ENCODE measurements around the gene MICALL1.
"Not testable (repeated sequence)": the region's sequence is repeated elsewhere in the genome, so short reads cannot be mapped to it uniquely, and the experiment has no call there.

Gene MICALL1

DNA sequence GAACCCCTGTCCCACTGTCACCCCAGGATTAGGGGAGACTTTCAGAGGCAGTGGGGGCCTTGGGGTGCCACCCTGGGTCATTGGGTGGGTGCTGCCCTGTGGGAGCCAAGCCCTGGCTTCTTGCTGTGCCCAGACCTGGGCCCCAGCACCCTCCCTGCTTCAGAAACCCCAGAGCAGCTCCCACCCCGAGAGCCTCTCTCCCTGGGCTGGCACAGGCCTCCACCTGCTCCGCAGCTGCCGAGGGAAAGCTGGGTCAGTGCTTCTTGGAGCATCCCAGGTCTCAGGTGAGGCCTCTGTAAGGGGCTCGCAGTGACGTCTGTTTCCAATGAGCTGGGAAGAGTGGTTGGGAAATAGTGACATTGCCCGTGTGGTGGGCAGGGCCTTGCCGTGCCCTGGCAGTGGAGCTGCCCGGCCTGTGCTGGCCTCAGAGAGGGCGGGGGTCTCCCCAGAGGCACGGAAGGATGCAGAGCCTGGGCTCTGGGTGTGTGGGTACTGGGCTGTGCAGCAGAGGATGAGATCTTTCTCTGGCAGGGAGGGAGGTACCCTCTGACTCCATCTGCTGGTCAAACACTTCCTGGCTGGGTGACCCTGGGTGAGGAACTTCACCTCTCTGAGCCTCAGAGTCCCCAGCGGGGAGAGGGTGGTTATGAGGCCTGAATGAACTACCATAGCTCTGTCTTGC lies 24.3 kb downstream of the MICALL1 start:
- DNase-seq: no peak

DNA sequence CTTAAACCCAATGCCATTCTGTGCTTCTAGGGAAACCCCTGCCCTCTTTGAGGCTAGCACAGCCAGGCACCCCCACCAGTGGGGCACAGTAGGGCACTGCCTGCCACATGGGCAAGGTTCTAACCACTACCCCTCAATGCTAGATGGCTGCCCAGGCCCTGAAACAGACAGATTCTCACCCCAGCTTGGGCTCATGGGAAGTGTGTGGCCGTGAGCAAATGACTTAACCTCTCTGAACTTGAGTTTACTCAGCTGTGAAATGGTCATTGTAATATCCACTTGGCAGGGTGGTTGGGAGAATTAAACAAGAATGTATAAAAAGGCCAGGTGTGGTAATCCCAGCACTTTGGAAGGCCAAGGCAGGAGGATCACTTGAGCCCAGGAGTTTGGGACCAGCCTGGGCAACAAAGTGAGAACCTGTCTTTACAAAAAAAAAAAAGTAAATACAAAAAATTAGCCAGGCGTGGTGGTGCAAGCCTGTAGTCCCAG lies 24.9 kb downstream of the MICALL1 start:
- no peak for DNase-seq

DNA sequence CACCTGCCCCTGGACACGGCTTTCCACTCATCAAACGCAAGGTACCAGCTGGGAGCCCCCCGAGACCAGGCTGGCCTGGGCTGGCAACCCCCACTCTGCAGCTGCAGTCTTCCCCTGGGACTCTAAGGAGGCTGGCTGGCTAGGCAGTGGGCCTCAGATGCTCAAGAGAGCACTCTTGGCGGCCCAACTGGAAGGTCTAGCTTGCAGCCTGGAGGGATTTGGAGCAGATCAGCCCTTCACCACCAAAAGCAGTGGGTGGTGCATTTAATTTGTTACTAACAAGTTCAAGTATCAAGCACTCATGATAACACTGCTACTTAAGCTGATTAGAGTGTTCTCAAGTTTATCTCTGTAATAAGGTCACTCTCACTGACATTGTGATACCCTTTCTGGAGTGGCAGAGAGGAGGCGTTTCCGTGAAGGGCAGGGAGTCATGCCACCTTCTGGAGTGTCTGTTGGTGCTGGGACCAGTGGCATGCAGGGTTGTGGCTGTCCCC lies 25.8 kb downstream of the MICALL1 start:
- DNase-seq: no peak

DNA sequence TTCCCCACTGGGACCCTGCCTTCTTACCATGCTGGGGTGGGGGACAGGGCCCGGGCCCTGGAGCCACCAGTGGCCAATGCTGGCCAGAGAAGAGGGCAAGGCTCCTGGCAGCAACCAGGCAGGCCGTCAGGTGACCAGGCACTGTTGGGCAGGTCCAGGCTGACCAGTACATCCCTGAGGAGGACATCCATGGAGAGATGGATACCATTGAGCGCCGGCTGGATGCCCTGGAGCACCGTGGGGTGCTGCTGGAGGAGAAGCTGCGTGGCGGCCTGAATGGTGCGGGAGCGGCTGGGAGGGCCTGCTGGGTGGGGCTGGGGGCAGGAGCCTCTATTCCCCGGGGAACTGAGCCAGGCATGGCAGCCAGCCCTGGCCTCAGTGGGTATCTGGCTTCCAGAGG lies 26.3 kb downstream of the MICALL1 start:
- DNase-seq: no peak

DNA sequence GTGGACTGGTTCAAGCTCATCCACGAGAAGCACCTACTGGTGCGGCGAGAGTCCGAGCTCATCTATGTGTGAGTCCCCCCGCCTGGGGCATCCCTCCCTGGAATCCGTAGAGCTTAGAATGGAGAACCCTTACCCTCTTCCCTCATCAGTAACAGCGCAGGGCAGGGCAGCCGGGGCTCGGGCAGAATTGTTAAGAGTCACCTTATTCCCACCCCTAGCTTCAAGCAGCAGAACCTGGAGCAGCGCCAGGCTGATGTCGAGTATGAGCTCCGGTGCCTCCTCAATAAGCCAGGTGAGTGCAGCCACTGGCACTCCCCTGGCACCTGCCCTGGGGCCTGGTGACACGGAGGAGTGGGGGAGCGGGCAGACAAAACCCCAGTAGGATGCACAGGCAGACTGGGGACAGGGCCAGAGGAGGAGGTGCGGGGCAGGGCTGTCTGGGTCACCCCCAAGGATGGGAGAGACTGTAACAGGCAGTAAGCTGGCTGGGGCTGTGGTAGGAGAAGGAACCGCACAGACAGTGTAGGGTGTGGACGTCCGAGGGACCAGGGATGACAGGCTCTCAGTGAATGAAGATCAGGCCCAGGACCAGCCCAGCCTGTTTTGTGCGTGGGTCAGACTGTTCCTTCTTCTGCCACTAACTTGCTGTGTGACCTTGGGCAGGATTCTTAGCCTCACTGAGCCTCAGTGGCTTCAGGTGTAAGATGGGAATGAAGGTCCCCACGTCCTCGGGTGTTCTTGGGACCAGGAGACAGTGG lies 26.9 kb downstream of the MICALL1 start:
- no peak for DNase-seq

DNA sequence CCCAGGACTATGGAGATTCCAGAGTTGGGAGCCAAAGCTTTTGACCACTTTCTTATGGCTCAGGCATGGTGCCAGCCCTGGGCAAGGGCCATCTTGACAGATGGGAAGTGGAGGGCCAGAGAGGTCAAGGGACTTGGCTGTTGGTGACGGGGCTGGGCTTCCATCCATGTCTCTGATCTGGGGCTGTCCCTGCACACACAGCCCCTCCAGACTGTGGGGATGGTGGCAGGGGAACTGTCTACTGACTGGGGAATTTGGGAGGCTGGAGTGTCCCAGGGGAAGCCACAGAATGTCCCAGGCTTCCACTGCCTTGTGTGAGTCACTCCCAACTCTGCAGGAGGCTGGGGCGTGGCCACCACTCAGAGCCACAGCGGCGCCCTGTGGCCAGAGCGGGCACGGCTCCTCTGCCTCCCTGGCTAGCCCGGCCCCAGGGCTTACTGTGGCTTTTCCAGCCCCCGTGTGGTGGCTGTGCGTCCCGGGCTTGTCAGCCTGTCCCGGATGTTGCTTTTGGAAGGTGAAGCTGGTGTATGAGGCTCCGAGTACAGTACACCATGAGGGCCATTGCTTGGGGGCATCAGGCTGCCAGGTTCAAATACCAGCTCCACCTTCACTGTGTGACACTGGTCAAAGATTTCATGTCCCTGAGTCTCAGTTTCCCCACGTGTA lies 27.7 kb downstream of the MICALL1 start:
- peak; percentile 77 for DNase-seq

DNA sequence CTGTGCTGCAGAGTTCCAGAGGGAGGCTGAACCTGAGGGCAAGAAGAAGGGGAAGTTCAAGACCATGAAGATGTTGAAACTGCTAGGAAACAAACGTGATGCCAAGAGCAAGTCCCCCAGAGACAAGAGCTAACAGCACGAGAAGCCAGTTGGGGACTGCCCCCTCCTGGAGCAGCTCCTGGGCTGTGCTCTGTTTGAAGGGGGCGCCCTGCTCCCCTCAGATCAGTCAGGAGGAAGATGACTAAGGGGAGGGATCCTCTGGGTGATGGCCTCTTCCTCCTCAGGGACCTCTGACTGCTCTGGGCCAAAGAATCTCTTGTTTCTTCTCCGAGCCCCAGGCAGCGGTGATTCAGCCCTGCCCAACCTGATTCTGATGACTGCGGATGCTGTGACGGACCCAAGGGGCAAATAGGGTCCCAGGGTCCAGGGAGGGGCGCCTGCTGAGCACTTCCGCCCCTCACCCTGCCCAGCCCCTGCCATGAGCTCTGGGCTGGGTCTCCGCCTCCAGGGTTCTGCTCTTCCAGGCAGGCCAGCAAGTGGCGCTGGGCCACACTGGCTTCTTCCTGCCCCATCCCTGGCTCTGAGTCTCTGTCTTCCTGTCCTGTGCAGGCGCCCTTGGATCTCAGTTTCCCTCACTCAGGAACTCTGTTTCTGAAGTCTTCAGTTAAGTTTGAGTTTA lies 34.7 kb downstream of the MICALL1 start:
- no peak for DNase-seq

DNA sequence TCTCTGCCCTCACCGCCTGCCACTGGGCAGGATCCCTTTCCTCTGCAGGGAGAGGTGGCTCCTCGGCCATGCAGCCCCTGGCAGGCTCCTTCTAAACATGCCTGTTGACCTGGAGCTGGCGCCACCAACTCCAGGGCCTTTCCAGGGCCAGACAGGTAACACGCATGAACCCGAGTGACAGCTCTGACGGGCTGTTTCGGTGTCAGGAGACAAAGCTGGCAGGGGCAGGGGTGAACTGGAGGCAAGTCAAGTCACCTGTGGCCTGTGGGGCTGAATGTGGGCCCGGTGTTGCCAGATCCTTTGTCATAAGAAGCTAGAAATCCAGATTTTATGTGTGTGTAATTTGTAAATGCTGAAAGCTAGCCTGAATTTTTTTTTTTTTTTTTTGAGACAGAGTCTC lies 36.0 kb downstream of the MICALL1 start:
- no peak for DNase-seq

DNA sequence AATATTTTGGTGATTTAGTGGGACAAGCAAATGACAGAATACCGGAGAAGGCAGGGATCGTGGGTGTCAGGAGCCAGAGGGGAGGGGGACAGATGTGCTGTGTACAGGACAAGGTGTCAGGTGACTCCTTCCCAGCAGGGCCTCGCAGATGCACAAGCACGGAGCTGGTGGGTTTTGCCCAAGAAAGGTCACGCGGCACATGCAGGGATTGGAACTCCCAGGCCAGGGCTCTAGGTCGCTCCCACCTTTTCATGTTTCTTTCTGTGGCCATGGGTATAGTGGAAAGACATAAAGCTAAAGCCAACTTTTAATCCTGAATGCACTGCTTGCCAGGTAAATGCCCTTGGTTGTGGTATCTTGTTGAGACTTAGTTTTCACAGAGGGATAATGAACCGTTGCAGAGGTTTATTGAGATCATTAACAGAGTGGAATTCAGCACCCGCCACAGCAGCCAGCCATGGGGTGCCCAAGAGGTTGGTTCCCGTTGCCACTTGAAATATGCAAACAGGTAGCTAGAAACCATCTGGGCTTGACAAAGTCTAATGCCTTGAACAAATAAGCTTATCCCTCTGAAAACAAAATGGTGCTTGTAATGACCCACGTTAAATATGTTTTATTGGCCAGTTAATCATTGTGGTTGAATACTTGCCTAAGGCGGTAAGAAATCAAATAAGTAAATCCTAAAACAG lies 37.2 kb downstream of the MICALL1 start:
- DNase-seq: no peak

DNA sequence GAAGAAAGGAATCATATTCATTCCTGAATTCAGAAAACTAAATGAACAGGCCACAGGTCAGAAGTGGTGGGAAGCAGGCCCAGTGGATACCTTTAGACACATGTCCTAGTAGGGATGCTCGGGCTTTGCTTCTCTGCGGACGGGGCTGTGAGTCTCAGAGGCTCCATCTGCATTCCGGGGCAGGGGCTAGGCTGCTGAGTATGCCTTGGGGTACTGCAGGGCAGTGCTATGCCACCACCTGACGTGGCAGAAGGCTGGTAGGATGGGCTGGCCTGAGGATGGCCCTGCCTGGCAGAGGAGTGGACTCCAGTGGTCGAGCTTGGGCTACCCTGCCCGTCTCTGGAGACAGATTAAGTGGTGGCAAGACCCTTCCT lies 37.7 kb downstream of the MICALL1 start:
- DNase-seq: no peak

DNA sequence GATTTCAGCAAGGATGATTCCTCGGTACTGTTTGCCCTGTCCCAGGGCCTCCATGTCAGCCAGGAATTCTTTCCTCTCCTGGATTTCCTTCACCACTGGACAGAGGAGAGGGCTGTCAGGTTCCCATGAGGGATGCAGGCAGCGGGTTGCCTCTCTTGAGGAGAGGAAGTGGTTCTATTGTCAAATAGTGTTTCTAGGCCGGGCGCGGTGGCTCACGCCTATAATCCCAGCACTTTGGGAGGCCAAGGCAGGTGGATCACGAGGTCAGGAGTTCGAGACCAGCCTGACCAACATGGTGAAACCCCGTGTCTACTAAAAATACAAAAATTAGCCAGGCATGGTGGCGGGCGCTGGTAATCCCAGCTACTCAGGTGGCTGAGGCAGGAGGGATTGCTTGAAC lies 38.3 kb downstream of the MICALL1 start:
- DNase-seq: not testable (repeated sequence)

DNA sequence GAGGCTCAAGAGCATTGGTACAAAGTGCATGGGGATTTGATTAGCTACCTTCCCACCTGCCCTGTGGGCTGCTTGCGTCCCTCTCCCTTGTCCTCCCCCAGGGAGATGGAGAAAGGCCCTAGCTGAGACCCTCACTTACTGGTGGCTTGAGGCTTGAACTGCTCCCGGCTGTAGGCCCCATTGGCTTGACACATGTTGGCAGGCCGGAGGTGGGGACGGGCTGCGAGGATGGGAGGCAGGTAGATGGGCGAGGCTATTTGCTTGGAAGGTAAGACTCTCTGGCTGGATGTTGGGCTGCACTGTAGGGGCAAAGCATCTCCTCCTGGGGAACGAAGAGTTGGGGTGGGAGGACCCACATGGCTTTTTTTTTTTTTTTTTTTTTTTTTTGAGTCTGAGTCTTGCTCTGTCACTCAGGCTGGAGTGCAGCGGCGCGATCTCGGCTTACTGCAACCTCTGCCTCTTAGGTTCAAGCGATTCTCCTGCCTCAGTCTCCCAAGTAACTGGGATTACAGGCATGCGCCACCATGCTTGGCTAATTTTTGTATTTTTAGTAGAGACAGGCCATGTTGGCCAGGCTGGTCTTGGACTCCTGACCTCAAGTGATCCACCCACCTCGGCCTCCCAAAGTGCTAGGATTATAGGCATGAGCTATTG lies 41.2 kb downstream of the MICALL1 start:
- not testable (repeated sequence) for DNase-seq

DNA sequence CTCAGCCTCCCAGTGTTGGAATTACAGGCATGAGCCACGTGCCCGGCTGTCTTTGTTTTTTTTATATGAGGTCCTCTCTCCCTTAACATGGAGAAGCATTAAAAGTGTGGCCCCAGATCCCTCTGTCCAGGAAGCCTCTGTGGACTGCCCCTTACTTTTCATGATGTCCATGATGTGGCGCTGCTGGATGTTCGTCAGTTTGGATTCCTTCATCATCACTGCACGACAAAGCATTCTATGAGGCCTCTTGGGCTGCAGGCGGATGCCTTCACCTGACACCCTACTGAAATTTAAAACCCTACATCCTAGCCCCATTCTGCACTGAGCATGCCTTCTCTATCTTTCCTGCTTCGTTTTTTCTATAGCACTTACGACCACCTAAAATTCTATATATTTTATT lies 45.2 kb downstream of the MICALL1 start:
- DNase-seq: no peak

DNA sequence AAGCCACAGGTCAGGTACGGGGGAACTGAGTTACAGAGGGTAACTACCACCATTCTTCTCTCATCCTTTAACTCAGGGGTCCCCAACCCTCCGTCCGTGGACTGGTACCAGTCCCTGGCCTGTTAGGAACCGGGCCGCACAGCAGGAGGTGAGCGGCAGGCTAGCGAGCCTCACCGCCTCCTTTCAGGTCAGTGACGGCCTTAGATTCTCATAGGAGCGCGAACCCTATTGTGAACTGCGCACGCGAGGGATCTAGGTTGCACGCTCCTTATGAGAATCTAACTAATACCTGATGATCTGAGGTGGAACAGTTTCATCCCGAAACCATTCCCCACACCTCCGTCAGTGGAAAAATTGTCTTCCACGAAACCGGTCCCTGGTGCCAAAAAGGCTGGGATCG lies 46.5 kb downstream of the MICALL1 start:
- DNase-seq: not testable (repeated sequence)

DNA sequence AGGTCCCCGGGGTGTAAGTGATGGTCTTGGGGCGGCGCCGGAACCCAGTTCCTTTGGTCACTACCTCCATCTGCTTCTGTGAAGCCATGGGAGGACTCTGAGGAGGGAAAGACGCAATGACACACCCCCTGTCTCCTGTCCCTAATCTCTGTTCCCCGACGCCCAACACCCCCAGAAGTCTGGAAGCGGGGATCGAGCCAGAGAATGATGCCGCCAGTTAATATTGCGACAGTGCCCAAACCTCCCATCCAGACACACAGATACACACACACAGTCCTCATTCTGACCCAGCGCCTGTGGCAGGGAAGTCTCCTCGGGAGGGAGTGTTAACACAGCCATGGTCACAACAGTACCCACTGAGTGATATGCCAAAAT lies 47.0 kb downstream of the MICALL1 start:
- DNase-seq: no peak

DNA sequence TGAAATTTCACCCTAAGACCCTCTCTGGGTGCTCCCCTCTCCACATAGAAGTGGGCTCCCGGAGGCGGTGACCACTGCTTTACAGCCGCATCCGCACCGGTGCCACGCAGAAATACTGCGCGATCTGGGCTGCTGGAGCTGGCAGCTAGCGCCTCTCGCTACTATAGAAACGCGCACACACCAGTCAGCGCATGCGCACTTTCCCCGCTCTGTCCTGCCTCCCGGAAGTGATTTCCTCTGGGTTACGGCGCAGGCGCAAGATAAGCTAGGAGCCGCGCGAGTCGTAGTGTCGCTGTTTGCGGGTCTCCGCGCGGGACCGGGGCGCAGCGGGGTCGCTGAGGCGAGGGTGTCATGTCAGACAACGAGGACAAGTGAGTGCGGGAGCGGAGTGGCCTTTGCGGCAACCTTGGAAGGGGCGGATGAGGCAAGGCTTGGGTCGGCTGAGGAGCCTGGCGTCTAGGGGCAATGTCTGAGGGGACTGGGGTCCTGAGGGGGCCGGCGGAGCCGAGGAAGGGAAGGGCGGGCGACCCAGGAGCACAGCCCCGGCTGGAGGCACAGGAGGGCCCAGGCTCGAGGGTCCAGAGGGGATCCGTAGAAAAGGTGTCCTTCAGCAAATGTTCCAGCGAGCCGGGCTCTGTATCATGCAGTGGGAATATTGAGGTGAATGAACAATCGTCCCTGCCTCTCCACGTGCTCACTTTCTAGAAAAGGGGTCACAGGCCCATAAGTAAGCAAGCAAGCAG lies 47.5 kb downstream of the MICALL1 start, which contains the start of the genes C22orf23 and POLR2F:
Gene C22orf23, minus strand, starts transcription at position 165 of the 743 bp plus-strand sequence. CDS start 452 bp downstream, outside the sequence.
Gene POLR2F, plus strand, starts transcription at position 263 of the 743 bp plus-strand sequence. Its CDS starts 89 bp downstream, at position 352.
- DNase-seq: peak; percentile 95

DNA sequence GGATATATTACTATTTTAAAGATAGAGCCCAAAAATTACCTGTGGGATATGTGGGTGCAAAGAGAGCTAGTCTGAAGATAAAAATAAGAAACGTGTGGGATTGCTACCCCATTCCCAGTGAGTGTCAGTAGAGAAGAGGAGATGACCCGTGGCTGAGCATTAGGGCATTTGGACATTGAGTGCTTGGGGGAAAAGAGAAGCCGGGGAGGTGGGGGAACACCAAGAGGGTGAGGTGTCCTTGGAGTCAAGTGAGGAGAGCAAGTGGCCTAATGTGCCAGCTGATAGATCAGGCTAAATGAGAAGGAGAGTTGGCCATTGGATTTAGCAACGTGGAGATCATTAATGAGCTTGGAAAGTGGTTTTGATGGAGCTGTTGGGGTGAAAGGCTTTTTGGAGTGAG lies 48.6 kb downstream of the MICALL1 start:
- DNase-seq: no peak

DNA sequence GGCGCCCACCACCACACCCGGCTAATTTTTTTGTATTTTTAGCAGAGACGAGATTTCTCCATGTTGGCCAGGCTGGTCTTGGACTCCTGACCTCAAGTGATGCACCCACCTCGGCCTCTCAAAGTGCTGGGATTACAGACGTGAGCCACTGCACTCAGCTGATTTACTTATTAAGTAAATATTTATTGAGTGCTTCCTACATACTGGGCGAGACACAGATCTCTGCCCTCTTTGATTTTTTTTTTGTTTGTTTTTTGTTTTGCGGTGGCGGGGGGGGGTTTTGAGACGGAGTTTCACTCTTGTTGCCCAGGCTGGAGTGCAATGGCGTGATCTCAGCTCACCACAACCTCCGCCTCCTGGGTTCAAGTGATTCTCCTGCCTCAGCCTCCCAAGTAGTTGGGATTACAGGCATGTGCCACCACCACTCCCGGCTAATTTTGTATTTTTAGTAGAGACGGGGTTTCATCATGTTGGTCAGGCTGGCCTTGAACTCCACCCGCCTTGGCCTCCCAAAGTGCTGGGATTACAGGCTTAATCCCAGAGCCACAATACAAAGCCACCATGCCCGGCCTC lies 49.8 kb downstream of the MICALL1 start:
- DNase-seq: not testable (repeated sequence)

DNA sequence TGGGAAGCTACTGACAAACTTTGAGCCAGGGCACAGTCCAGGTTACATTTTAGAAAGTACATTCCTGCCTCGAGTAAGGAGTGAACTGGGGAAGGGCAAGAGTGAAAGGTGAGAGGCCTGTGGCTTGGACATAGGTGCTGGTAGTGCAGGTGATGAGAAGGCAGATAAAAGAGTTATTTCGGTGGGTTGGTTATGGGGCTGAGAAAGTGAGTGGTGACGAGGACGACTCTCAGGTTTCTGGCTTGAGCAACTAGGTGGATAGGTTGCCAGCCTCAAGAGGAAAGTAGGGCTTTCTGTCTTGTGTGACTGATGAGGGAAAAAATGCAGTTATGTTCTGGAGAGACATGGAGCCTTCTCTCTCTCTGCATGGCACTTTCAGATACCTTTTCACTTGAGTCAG lies 51.1 kb downstream of the MICALL1 start:
- DNase-seq: no peak

DNA sequence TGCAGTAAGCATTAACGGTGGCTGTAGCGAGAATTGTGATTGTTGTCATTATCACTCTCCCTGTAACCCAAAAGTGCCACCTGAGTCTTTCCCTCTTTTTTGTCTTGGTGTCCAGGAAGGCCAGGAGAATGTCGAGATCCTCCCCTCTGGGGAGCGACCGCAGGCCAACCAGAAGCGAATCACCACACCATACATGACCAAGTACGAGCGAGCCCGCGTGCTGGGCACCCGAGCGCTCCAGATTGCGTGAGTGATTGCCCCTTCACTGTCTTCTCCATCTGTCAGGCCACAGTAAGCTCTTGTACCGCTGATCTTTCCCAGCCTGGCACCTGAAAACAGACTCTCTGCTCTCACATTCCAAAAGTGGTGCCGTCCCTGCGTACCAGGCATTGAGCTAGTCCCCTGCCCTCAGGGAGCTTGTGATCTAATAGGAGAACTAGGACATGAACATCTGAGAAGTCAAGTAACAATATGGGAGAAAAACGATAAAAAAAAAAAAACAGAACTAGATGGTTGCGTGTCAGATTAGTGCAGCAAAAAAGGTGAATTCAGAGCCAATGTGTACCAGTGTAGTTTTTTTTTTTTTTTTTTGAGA lies 53.2 kb downstream of the MICALL1 start:
- no peak for DNase-seq

All from CD4-positive, alpha-beta T cell treated with Interleukin-4 for 4 hours (primary cell).